Testis (tissue), 2 donors: ENCODE data around the gene ZFP3.

Experiments
- POLR2A ChIP-seq: fragments of 450-650 bp; IDR thresholded peaks from one replicate; pipeline ENCODE4 v1.6.1; 2017; ENCODE audit warnings: antibody characterized with exemption, mild to moderate bottlenecking, moderate library complexity
- TF ChIP-seq, protein P1 (sequence below), 3 experiments: fragments of 450-650 bp in 2 of 3; fragments of 200-600 bp in 1 of 3; sonication (generic) in 1 of 3; IDR thresholded peaks; one replicate each; pipeline ENCODE4 v1.5.1; 2016 to 2019; ENCODE audit warnings: antibody characterized with exemption in 3 of 3, mild to moderate bottlenecking in 2 of 3, moderate library complexity in 1 of 3

DNA sequence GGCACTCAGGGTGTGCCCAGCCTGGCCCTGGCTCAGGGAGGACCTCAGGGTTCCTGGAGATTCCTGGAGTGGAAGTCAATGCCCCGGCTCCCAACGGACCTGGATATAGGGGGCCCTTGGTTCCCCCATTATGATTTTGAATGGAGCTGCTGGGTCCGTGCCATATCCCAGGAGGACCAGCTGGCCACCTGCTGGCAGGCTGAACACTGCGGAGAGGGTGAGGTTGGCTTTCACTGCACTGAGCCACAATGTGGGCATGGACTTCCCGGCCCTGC, 61.1 kb downstream of the ZFP3 start:
- TF ChIP-seq, protein P1, sequence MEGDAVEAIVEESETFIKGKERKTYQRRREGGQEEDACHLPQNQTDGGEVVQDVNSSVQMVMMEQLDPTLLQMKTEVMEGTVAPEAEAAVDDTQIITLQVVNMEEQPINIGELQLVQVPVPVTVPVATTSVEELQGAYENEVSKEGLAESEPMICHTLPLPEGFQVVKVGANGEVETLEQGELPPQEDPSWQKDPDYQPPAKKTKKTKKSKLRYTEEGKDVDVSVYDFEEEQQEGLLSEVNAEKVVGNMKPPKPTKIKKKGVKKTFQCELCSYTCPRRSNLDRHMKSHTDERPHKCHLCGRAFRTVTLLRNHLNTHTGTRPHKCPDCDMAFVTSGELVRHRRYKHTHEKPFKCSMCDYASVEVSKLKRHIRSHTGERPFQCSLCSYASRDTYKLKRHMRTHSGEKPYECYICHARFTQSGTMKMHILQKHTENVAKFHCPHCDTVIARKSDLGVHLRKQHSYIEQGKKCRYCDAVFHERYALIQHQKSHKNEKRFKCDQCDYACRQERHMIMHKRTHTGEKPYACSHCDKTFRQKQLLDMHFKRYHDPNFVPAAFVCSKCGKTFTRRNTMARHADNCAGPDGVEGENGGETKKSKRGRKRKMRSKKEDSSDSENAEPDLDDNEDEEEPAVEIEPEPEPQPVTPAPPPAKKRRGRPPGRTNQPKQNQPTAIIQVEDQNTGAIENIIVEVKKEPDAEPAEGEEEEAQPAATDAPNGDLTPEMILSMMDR (IDR thresholded peaks at IDR 0.05): no peak
- TF ChIP-seq POLR2A: no peak
